ENCODE results near the gene ACR. TPM values are rescaled to one million over a fixed set of nuclear protein-coding genes. Genes with fewer than 3 reads are reported as not detected.

ACR gene
- polyA plus RNA-seq, 1 of the 3 experiments (the other 2 are of a cell fraction): 0.15 TPM

DNA sequence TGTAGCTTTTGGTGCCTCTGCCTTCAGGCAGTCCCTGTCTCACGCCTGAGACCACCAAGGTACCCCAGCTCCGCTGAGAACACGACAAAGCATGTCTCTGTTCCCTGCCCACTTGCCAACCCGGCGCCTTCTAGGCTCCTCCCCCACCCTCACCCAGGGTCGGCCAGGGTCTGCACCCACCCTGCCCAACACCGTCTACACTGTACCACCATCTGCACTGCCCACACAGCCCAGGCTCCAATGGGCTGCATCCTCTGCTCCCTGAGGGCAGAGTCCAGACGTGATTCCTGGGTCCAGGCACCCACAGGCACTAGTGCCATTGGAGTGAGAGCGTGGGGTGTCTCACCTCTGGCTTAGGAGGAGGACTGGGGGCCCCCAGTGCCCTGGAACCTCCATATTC is 22.8 kb upstream of the ACR start (continued):
- no peak for TF ChIP-seq SMC3 (IDR thresholded peaks at IDR 0.05; ENCODE audit: low read depth, low read length)
- TF ChIP-seq, protein P1, sequence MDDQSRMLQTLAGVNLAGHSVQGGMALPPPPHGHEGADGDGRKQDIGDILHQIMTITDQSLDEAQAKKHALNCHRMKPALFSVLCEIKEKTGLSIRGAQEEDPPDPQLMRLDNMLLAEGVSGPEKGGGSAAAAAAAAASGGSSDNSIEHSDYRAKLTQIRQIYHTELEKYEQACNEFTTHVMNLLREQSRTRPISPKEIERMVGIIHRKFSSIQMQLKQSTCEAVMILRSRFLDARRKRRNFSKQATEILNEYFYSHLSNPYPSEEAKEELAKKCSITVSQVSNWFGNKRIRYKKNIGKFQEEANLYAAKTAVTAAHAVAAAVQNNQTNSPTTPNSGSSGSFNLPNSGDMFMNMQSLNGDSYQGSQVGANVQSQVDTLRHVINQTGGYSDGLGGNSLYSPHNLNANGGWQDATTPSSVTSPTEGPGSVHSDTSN (IDR thresholded peaks at IDR 0.05): no peak
- TF ChIP-seq, protein P2, sequence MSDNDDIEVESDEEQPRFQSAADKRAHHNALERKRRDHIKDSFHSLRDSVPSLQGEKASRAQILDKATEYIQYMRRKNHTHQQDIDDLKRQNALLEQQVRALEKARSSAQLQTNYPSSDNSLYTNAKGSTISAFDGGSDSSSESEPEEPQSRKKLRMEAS (IDR thresholded peaks at IDR 0.05; ENCODE audit: low read depth): no peak
- no peak for TF ChIP-seq ELF1 (IDR thresholded peaks at IDR 0.05)
- TF ChIP-seq NFIC (IDR thresholded peaks at IDR 0.05; ENCODE audit: borderline replicate concordance): no peak
- TF ChIP-seq FOSL2 (IDR thresholded peaks at IDR 0.05; ENCODE audit: borderline replicate concordance, low read depth): no peak

DNA sequence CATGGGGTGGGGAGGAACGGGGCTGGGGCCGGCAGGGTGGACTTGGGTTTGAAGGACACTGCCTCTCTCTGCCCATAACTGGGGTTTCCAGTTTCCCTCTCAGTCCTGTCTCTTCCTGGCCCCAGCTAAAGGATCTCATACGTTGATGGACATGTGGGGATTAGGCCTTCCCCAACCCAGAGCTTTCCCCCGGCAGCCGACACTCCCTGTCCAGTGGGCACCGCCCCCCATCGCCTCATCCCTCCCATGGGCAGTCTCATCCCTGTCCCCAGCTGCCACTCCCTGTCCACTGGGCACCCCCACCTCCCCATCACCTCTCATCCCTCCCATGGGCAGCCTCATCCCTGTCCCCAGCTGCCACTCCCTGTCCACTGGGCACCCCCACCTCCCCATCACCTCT is 22.2 kb upstream of the ACR start:
- H3K27me3 ChIP-seq (ENCODE audit: insufficient read depth): no peaks in the 10 kb centered on the region
- H3K4me3 ChIP-seq (ENCODE audit: low read depth in 2 of 2, low read length in 1 of 2): no peak overlapping the region
- CTCF ChIA-PET: no interaction called here
- H3K4me1 ChIP-seq (ENCODE audit: control insufficient read depth in 1 of 2, insufficient read depth in 2 of 2, low read depth in 1 of 2, low read length in 1 of 2): no peaks in the 10 kb centered on the region
- H3K9ac ChIP-seq: no peak overlapping the region
- TF ChIP-seq JUND (IDR thresholded peaks at IDR 0.05) (no peak), FOXM1 (IDR thresholded peaks at IDR 0.05; ENCODE audit: low read depth) (no peak), RCOR1 (IDR thresholded peaks at IDR 0.05; ENCODE audit: low read length) (no peak), EZH2phosphoT487 (IDR thresholded peaks at IDR 0.05; ENCODE audit: borderline replicate concordance, low read depth) (no peak), GABPA (IDR thresholded peaks at IDR 0.05; ENCODE audit: low read depth) (no peak), FOSL2 (IDR thresholded peaks at IDR 0.05; ENCODE audit: borderline replicate concordance, low read depth) (no peak), SMC3 (IDR thresholded peaks at IDR 0.05; ENCODE audit: low read depth, low read length) (no peak), TCF12 (IDR thresholded peaks at IDR 0.05) (no peak), NFIC (IDR thresholded peaks at IDR 0.05; ENCODE audit: borderline replicate concordance) (no peak), SIN3A (IDR thresholded peaks at IDR 0.05; ENCODE audit: borderline replicate concordance, low read depth, low read length) (no peak), MEF2A (IDR thresholded peaks at IDR 0.05; ENCODE audit: borderline replicate concordance, low read depth) (no peak), TAF1 (IDR thresholded peaks at IDR 0.05; ENCODE audit: borderline replicate concordance, low read depth, low read length) (no peak), CHD2 (IDR thresholded peaks at IDR 0.05; ENCODE audit: low read length, partially characterized antibody) (no peak), TEAD4 (IDR thresholded peaks at IDR 0.05; ENCODE audit: borderline replicate concordance, insufficient read depth) (no peak)
- TF ChIP-seq, protein P3, sequence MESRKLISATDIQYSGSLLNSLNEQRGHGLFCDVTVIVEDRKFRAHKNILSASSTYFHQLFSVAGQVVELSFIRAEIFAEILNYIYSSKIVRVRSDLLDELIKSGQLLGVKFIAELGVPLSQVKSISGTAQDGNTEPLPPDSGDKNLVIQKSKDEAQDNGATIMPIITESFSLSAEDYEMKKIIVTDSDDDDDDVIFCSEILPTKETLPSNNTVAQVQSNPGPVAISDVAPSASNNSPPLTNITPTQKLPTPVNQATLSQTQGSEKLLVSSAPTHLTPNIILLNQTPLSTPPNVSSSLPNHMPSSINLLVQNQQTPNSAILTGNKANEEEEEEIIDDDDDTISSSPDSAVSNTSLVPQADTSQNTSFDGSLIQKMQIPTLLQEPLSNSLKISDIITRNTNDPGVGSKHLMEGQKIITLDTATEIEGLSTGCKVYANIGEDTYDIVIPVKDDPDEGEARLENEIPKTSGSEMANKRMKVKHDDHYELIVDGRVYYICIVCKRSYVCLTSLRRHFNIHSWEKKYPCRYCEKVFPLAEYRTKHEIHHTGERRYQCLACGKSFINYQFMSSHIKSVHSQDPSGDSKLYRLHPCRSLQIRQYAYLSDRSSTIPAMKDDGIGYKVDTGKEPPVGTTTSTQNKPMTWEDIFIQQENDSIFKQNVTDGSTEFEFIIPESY (IDR thresholded peaks at IDR 0.05; ENCODE audit: borderline replicate concordance, low read depth): no peak
- no peaks in the 10 kb centered on the region for H3K9me2 ChIP-seq
- POLR2A ChIA-PET: no interaction called here
- H3K4me2 ChIP-seq: no peak overlapping the region
- H2AFZ ChIP-seq (ENCODE audit: low read depth): no peak overlapping the region
- H3K9me3 ChIP-seq: no peaks in the 10 kb centered on the region
- no peaks in the 10 kb centered on the region for H4K20me1 ChIP-seq (ENCODE audit: insufficient read depth)
- H3F3A ChIP-seq (replicated peaks; ENCODE audit: insufficient read depth): no peaks in the 10 kb centered on the region
- DNase-seq: no peak
- 87% methylated on average over 5 of the region's 7 CpGs for WGBS (ENCODE audit: low lambda C conversion rate)
- H3K27ac ChIP-seq (ENCODE audit: low read depth in 2 of 2, low read length in 1 of 2): no peak overlapping the region
- H3K79me2 ChIP-seq (ENCODE audit: insufficient read depth): no peaks in the 10 kb centered on the region
- H3K36me3 ChIP-seq (replicated peaks in 1 of 2; ENCODE audit: control insufficient read depth in 1 of 2, insufficient read depth in 2 of 2, low read length in 1 of 2): no peaks in the 10 kb centered on the region
